ENCODE measurements around the gene CAMKMT.

- TF ChIP-seq ZFX (IDR thresholded peaks at IDR 0.05) (no peak), CTCF (conservative IDR thresholded peaks at IDR 0.05) (no peak)
Observed at GRCh38 chr2:44570777-44571176, 209.0 kb downstream of the CAMKMT start.
